Activated CD8-positive, alpha-beta T cell treated with anti-CD3 and anti-CD28 coated beads for 36 hours (primary cell): ENCODE results near the gene NMNAT2. TPM values are rescaled to one million over a fixed set of nuclear protein-coding genes. Genes with fewer than 3 reads are reported as not detected.

ENCODE experiments used
- ATAC-seq: fragments of 200-7000 bp; cut with Tn5 transposase; one replicate; pipeline ENCODE4 v1.10.0; 2021; ENCODE audit warnings: mild to moderate bottlenecking, moderate library complexity
- CTCF ChIA-PET: fragments of 350-600 bp; sonication (Branson Sonifier 250); formaldehyde crosslinking; loops from one replicate; lab custom pipeline; 2021; ENCODE audit warnings: antibody characterized with exemption; lab: Charles Lee
- POLR2A ChIA-PET: fragments of 350-600 bp; sonication (Branson Sonifier 250); formaldehyde crosslinking; loops from one replicate; lab custom pipeline; 2021; ENCODE audit warnings: antibody characterized with exemption; lab: Charles Lee
- DNase-seq: peaks from one replicate; pipeline ENCODE4 v3.0.0-alpha.2; 2020
- H3K27ac Mint-ChIP-seq: one replicate; pipeline ENCODE4 v1.8.0; 2021; ENCODE audit warnings: mild to moderate bottlenecking, mixed read lengths
- H3K27me3 Mint-ChIP-seq: one replicate; pipeline ENCODE4 v1.8.0; 2021; ENCODE audit warnings: mixed read lengths
- H3K36me3 Mint-ChIP-seq: one replicate; pipeline ENCODE4 v1.8.0; 2021; ENCODE audit warnings: low read depth, mixed read lengths
- H3K4me1 Mint-ChIP-seq: one replicate; pipeline ENCODE4 v1.8.0; 2021; ENCODE audit warnings: low read depth, mixed read lengths
- H3K4me3 Mint-ChIP-seq: one replicate; pipeline ENCODE4 v1.8.0; 2021; ENCODE audit warnings: mild to moderate bottlenecking, moderate library complexity, mixed read lengths
- H3K9me3 Mint-ChIP-seq: one replicate; pipeline ENCODE4 v1.8.0; 2021; ENCODE audit warnings: mixed read lengths
- CTCF ChIP-seq: fragments of 200-600 bp; IDR thresholded peaks from one replicate; pipeline ENCODE4 v1.8.0; 2022; ENCODE audit warnings: antibody characterized with exemption, mild to moderate bottlenecking
- intact Hi-C: fragments of 100-400 bp; cut with micrococcal nuclease; formaldehyde crosslinking; loops from one replicate; pipeline ENCODE4 v1.10.0; 2022
- total RNA-seq, 2 experiments: library from RNA; stranded (reverse); gene quantifications; one replicate each; pipeline ENCODE4 v1.2.3, GENCODE V29; 2021

Gene NMNAT2
- not detected for total RNA-seq

- DNase-seq (peak; percentile 9), ATAC-seq (no peak)
- Mint-ChIP-seq H3K36me3 (no peaks in the 10 kb centered on the region), H3K9me3 (no peaks in the 10 kb centered on the region), H3K4me1 (peaks cover 23% of the 10 kb centered on the region), H3K27ac (no peak within 1 kb of the TSS), H3K27me3 (peaks cover 52% of the 10 kb centered on the region), H3K4me3 (peak within 1 kb of the TSS; percentile 4)
- intact Hi-C loops: no loop called here
- CTCF ChIA-PET: no interaction called here
- no peak for TF ChIP-seq CTCF
- POLR2A ChIA-PET: no interaction called here
Observed at GRCh38 chr1:183417772-183418491, at the start of gene NMNAT2. Gene NMNAT2, minus strand, starts transcription at chr1:183418380. Its CDS starts 113 bp downstream, at chr1:183418267.

- Mint-ChIP-seq H3K4me1 (peaks cover 15% of the 10 kb centered on the region), H3K4me3 (no peak overlapping the region), H3K27ac (no peak overlapping the region), H3K36me3 (peaks cover under 1% of the 10 kb centered on the region), H3K27me3 (peaks cover 9% of the 10 kb centered on the region), H3K9me3 (no peaks in the 10 kb centered on the region)
- intact Hi-C loops: no loop called here
- DNase-seq: no peak
- TF ChIP-seq CTCF: no peak
- CTCF ChIA-PET: interaction anchor here (1.0 to 1.2 kb wide), 2 partner anchors 166 to 188 kb away, joined by 3 read pairs; no protein-coding TSS in a partner anchor
- POLR2A ChIA-PET: interaction anchor here (0.7 kb wide), 1 partner anchor 167 kb away, joined by 3 read pairs; no protein-coding TSS in a partner anchor
- ATAC-seq: no peak
Observed at GRCh38 chr1:183467687-183468086, 49.5 kb upstream of the NMNAT2 start.

GRCh38 chr1:183466781-183467180, 48.6 kb upstream of the NMNAT2 start:
- no peak for TF ChIP-seq CTCF
- Mint-ChIP-seq H3K4me1 (peaks cover 15% of the 10 kb centered on the region), H3K4me3 (no peak overlapping the region), H3K27me3 (peaks cover 13% of the 10 kb centered on the region), H3K9me3 (no peaks in the 10 kb centered on the region), H3K36me3 (no peaks in the 10 kb centered on the region), H3K27ac (no peak overlapping the region)
- ATAC-seq (no peak), DNase-seq (no peak)
- CTCF ChIA-PET: interaction anchor here (1.4 to 1.7 kb wide), 2 partner anchors 113 to 218 kb away, joined by 4 to 5 read pairs; no protein-coding TSS in a partner anchor
- POLR2A ChIA-PET: no interaction called here
- intact Hi-C loops: no loop called here

- Mint-ChIP-seq H3K27me3 (peaks cover 17% of the 10 kb centered on the region), H3K9me3 (no peaks in the 10 kb centered on the region), H3K27ac (no peak overlapping the region), H3K4me3 (no peak overlapping the region), H3K36me3 (no peaks in the 10 kb centered on the region), H3K4me1 (peaks cover 6% of the 10 kb centered on the region)
- ATAC-seq (no peak), DNase-seq (no peak)
- no peak for TF ChIP-seq CTCF
- ChIA-PET POLR2A (no interaction called here), CTCF (no interaction called here)
- intact Hi-C loops: no loop called here
Observed at GRCh38 chr1:183463566-183463965, 45.4 kb upstream of the NMNAT2 start.

GRCh38 chr1:183461350-183461749, 43.2 kb upstream of the NMNAT2 start:
- Mint-ChIP-seq H3K9me3 (no peaks in the 10 kb centered on the region), H3K36me3 (no peaks in the 10 kb centered on the region), H3K4me1 (no peaks in the 10 kb centered on the region), H3K4me3 (no peak overlapping the region), H3K27ac (no peak overlapping the region), H3K27me3 (peaks cover 20% of the 10 kb centered on the region)
- no peak for TF ChIP-seq CTCF
- intact Hi-C loops: no loop called here
- CTCF ChIA-PET: no interaction called here
- no peak for DNase-seq
- ATAC-seq: no peak
- POLR2A ChIA-PET: no interaction called here
